HG03520 (cell line): Measurements from ENCODE around the gene CENPP.

Experiments
- ATAC-seq: cut with Tn5 transposase; IDR thresholded peaks from one replicate; pipeline ENCODE4 v1.9.1; 2021; ENCODE audit warnings: mild to moderate bottlenecking, moderate library complexity; ENCODE audit not compliant: unreplicated experiment

Gene CENPP

DNA sequence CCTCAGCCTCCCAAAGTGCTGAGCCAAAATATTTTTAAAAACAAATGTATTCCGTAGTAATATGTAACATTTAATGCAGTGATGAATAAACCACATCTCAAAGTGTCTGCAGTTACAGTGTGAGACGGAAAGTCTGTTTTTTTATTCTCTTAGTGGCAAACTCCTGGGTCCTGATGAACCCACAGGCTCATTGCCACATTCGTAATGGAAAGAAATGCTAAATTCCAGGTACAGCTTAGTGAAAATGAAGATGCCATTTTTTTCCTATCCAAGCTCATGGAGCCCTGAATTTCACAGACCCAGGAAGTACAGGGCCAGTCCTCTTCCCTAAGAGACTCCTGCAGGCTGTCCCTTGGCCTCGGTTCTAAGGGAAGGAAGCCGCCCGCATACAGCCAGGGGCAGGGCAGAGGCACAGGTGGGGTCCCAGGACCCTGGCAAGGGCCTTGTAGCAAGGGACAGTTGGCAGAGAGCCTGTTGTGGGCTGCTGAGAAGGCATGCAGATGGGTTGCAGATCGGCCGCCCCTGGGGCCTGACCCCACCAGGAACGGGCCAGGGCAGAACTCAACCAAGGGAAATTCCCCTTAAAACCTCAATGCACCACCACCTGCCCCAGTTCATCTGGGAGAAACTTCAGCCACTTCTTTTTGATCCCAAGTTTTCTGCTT, 308.0 kb downstream of the CENPP start:
- ATAC-seq, result no peak

- no peak for ATAC-seq
These were observed 309.2 kb downstream of the CENPP start for GRCh38 chr9:92634712-92635605.

DNA sequence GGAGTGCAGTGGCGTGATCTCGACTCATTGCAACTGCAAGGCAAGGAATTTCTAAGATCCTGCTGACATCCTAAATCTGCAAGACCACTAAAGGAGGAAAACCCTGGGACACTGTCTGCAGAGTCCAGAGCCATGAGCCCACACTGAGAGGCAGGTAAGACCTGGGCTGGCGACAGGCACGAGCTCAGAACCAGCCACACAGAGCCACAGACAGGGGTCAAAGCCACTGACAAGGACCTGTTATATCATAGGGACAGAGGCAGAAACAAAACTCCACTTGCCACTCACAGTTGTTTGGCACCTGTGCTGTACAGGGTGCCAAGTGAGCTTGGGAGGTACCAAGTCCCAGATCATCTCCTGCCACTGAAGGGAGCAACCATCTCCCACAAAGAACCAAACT, 310.0 kb downstream of the CENPP start:
- no peak for ATAC-seq

DNA sequence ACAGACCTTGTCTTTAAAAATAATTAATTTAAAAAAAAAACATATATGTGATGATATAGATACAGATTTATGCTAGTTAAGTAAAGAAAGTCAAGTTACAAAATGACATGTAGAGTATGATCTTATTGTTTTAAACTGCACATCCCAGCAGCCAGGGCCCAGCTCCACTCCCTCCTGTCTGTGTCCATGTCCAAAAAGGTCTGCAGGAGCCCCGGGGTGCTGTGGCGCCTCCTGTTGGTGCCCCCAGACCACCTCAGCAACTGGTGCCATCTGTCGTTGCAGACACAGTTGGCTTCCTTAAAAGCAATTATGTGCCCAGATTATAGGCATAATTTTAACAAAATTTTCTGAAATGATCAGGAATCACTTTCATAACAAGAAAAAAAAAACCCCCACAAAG, 310.9 kb downstream of the CENPP start:
- no peak for ATAC-seq

DNA sequence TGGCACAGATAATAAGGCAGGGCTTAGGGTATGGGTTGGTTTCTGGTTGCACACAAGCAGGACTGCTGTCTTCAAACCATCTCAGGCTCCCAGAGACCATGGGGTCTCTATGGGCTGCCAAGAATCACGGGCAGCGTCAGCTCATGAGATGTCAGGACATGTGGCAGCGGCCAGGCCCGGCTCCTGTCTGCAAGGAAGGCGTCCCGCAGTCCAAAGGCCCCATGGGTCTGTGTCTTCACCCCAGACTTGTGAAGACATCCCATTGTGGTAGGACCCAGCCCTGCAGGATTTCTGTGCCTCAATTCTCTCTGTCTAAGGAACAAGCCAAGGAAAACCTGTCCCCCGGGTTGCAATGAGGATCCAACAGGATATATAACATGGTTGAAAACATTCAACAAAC, 311.6 kb downstream of the CENPP start:
- no peak for ATAC-seq

- no peak for ATAC-seq
These were observed 312.3 kb downstream of the CENPP start for GRCh38 chr9:92637886-92638620.

- ATAC-seq, result no peak
These were observed 312.9 kb downstream of the CENPP start for GRCh38 chr9:92638621-92639101.

GRCh38 chr9:92639124-92639523, 313.4 kb downstream of the CENPP start:
- no peak for ATAC-seq

- no peak for ATAC-seq
These were observed 314.1 kb downstream of the CENPP start for GRCh38 chr9:92639791-92640271.

DNA sequence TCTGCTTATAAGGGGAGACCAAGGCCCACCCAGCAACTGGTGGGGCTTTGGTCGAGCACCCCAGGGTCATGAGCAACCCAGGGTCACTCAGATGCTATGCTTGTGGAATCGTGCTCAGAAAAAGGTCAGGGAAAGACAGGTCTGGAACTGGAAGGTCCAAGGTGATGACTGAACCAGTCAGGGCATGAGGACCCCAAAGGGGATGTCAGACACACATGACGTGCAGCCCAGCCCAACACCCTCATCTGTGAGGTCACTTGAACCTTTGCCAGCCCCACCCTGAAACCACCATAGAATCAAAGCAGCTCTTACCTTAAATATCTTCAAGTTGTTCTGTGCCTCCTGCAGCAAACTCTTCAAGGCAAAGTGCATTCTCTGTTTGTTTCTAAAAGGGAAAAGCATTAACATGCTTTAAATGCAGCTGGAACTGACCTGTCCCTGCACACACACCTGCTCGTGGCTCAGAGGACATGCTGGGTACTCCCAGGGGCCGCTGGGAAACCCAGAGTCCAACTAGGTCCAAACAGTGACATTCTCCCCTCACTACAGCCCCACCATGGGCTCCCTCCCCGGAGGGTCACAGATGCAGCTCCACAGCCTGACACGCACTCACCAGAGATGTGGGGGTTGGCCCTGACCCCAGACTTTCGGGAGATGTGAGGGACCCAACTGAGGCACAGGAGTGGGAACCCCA, 314.8 kb downstream of the CENPP start:
- ATAC-seq, result no peak

DNA sequence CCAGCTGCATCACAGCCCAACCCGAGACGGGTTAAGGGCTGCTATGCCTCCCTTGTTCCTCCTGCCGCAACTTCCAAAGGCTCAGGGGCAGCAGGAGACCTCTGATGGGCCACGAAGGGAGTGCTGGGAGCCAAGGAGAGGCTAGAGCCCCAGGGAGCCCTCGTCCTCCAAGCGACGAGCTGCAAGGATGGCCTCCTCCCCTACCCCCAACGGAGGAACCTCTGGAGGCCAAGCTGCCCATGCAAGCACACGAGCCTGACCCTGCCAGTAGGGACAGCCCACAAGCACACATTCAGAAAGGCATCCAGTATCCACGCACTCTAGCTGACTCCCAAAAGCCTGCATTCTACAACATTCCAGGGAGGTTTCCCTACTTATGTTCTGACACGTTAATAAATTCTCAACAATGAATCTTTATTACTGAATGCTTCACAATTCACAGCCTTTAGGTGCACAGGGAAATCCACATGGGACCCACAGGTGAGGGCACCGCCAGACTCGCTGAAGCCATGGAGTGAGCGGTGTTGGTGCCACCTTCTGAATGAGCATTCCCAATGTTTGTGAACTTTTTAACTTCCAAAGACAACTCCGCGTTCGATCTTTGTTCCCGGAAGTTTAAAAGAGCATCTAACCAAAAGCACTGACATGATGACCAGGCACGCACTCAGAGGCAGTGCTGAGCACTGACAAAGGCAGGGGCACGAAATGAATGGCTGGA, 315.5 kb downstream of the CENPP start:
- ATAC-seq, result no peak

DNA sequence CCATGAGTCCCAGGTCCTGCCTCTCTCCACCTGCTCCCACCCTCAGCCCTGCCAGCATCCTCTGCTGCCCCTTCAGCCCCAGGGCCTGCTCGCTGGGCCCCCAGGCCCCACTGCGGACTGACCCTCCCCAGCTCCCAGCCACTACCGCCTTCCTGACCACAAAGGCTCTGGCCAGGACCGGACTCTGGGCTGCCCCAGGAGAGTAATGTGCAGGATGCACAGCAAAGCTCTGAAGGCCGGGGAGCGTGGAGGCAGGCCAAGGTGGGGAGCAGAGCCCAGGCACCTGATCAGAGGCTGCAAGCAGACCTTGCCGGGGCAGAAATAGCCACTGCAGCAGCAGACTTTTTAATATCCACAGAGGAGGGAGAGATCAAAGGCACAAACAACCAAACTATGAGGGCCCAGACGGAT, 316.3 kb downstream of the CENPP start:
- ATAC-seq, result no peak

DNA sequence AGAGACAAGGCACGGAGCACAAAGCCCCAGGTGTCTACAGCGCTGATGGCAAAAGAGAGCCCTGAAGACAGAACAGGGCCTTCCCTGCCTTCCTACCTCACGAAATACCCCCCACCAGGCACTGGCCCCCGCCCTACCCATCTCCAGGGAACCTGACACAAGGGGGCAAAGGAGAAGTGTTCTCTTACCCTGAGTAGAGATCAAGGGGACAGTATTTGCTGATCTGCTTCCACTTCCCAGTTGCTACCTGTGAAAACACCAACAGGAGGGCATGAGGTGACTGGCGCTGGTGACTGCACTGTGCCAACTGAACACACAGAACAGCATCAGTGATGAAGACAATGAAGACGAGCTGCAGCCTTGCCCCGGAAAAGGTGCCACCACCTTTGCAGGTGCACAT, 316.8 kb downstream of the CENPP start:
- ATAC-seq, result no peak

GRCh38 chr9:92644278-92644677, 318.5 kb downstream of the CENPP start:
- ATAC-seq, result no peak

GRCh38 chr9:92645041-92645440, 319.3 kb downstream of the CENPP start:
- ATAC-seq, result no peak

DNA sequence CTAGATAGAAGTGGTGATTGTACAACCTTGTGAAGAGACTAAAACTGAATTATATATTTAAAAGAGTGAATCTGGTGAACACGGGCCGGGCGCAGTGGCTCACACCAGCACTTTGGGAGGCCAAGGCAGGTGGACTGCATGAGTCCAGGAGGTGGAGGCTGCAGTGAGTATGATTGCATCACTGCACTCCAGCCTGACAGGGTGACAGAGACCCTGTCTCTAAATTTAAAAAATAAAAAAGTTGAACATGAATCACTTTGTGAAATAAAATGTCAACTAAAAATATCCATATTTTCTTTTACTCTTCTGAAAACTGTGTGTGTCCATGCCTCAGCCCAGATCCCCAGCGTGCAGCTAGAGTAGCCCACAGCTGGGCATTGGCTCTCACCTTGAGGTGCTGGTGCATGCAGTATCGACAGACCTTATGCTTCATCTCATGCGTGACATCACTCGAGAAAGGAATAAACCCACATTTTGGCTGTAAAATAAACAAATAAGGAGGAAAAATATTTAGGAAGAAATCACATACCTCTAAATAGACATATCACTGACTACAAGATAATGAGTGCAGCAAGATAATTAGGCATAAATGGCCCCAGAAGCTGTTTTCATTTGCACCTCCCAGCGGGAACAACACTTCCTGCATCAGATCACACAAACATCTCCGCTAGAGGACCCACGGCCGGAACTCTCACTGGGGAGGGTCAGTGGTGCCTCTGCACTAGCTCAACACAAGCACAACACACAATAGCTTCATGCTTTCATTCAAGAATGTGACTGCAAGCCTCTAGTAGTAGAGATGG, 322.1 kb downstream of the CENPP start:
- no peak for ATAC-seq

GRCh38 chr9:92648474-92648971, 322.8 kb downstream of the CENPP start:
- no peak for ATAC-seq

DNA sequence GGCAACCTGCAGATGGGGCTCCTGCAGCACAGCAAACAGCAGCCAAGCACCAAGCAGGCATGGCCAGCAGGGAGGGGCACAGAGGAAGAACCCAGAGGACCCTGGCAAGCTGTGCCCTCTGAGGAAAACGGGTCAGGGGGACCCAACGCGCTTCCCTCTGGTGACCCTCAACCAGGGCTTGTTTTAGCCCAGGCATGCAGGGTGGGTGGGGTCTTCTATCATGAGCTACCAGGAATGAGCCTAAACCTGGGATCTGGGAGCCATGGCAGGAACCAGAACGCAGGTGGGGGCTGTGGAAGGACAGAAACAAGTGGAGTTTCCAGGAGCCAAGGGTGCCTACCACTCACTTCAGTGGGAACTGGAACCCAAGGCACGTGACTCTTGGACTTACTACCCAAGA, 323.3 kb downstream of the CENPP start:
- no peak for ATAC-seq

- ATAC-seq, result no peak
These were observed 324.5 kb downstream of the CENPP start for GRCh38 chr9:92650296-92650695.
